Stimulated activated CD8-positive, alpha-beta memory T cell treated with anti-CD3 and anti-CD28 coated beads, Interleukin-15, amount 100 ng/mL, for 4 hours (primary cell): ENCODE measurements around the gene TEDC2.

ENCODE experiments used
- DNase-seq, 2 donors: peaks; one replicate each; pipeline ENCODE4 v3.0.0-alpha.2; 2020; ENCODE audit warnings: low read depth in 2 of 2

Gene TEDC2

DNA sequence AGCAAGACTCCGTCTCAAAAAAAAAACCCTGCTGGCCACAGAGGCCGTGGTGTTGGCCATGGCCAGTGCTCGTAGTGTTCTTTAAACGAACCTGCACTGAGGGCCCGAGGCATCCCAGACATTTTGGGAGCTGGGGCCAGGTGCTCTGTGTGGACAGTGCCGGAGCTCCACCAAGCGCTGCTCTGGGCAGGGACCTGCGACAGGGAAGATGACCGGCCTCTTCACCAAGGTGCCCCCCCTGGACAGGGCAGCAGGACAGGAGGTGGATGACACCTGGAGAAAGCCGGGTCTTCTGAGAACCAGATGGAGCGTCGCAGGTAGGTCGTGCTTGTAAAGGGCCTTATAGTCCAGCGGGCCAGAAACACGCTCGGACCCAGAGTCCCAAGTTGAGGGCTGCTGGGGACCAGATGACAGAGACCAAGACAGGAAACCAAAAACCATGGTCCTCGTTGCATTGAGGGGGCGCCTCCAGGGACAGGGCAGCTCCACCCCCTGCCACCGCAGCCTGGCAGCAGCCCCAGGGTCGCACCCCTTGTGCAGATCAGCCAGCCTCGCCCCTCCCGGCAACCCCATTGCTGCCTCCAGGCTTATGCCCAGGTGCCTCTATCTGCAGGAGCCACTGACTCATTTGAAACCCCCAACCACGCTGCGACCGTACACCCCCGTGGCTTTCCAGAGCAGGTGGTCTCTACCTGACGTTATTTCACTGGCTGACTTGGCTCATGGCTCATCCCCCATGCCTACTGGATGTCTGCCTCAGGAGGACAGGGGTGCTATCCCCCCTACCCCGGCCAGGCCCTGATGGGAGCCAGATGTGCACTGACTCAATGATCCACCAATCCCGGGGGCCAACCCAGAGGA is 7.0 kb downstream of the TEDC2 start:
- DNase-seq, result no peak

GRCh38 chr16:2467528-2468232 is 7.8 kb downstream of the TEDC2 start:
- DNase-seq, result no peak

- no peak for DNase-seq
Measured at GRCh38 chr16:2468233-2468724, 8.4 kb downstream of the TEDC2 start.

GRCh38 chr16:2468725-2469398 is 9.0 kb downstream of the TEDC2 start:
- no peak for DNase-seq

GRCh38 chr16:2469399-2470233 is 9.7 kb downstream of the TEDC2 start:
- no peak for DNase-seq

DNA sequence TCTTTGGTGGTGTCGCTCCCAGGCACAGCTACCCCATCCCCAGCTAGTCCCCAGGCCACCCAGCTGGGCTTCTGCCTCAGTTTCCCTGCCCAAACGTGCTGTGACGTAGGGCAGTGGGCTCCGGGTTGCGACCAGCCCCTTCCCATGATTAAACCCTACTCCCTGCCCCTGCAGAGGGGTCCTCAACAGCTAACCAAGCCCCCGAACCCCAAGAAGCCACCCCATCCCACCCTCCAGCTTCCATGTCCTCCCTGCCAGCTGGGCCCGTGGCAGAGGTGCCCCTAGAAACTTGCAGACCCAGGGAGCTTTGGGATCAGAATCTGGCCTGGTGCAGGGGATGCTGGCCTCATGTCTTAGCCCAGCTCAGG is 10.3 kb downstream of the TEDC2 start:
- DNase-seq, result no peak

DNA sequence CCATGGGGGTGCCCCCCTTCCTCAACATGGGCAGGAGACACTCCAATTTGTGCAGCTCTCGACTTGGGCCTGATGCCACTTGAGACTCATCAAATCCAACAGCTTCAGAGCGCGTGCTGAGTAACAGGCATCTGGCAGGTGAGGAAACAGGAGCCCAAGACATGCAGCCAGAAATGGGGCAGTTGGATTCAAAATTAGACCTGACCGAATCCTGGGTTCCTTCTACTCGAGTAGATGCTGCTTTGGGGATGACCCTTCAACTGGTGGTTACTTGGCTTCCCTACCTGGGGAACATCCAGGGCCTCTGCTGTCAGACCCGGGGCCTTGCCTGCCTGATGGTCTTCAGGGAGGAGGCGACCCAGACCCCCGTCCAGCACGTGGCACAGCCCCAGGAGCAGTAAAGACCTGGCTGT is 10.7 kb downstream of the TEDC2 start:
- no peak for DNase-seq

GRCh38 chr16:2471016-2471652 is 11.2 kb downstream of the TEDC2 start, which contains the start of gene NTN3:
Gene NTN3, plus strand, starts transcription at chr16:2471297. Its CDS starts 405 bp downstream, at chr16:2471702.
- DNase-seq, result no peak

DNA sequence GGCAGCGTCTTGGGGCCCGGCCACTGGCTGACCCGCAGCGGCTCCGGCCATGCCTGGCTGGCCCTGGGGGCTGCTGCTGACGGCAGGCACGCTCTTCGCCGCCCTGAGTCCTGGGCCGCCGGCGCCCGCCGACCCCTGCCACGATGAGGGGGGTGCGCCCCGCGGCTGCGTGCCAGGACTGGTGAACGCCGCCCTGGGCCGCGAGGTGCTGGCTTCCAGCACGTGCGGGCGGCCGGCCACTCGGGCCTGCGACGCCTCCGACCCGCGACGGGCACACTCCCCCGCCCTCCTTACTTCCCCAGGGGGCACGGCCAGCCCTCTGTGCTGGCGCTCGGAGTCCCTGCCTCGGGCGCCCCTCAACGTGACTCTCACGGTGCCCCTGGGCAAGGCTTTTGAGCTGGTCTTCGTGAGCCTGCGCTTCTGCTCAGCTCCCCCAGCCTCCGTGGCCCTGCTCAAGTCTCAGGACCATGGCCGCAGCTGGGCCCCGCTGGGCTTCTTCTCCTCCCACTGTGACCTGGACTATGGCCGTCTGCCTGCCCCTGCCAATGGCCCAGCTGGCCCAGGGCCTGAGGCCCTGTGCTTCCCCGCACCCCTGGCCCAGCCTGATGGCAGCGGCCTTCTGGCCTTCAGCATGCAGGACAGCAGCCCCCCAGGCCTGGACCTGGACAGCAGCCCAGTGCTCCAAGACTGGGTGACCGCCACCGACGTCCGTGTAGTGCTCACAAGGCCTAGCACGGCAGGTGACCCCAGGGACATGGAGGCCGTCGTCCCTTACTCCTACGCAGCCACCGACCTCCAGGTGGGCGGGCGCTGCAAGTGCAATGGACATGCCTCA is 12.0 kb downstream of the TEDC2 start:
- DNase-seq, result no peak

DNA sequence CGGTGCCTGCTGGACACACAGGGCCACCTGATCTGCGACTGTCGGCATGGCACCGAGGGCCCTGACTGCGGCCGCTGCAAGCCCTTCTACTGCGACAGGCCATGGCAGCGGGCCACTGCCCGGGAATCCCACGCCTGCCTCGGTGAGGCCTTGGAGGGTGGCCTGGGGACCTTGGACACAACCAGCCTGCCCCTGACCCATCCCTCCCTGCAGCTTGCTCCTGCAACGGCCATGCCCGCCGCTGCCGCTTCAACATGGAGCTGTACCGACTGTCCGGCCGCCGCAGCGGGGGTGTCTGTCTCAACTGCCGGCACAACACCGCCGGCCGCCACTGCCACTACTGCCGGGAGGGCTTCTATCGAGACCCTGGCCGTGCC is 12.6 kb downstream of the TEDC2 start:
- no peak for DNase-seq

- DNase-seq, result no peak
Measured at GRCh38 chr16:2472885-2473445, 13.1 kb downstream of the TEDC2 start.

DNA sequence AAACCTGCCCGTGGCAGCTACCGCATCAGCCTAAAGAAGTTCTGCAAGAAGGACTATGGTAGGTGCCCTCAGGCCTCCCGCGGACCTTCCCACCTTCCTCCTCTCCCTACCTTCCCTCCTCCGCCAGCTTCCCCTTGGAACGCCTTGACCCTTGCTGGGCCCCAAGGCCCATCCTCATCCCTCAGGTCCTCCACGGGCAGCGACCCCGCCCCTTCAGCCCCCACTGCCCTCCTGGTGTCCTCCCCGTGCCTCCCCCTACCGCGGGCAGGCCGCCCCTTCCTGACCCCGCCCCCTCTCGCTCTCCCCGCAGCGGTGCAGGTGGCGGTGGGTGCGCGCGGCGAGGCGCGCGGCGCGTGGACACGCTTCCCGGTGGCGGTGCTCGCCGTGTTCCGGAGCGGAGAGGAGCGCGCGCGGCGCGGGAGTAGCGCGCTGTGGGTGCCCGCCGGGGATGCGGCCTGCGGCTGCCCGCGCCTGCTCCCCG is 13.6 kb downstream of the TEDC2 start:
- DNase-seq, result no peak

DNA sequence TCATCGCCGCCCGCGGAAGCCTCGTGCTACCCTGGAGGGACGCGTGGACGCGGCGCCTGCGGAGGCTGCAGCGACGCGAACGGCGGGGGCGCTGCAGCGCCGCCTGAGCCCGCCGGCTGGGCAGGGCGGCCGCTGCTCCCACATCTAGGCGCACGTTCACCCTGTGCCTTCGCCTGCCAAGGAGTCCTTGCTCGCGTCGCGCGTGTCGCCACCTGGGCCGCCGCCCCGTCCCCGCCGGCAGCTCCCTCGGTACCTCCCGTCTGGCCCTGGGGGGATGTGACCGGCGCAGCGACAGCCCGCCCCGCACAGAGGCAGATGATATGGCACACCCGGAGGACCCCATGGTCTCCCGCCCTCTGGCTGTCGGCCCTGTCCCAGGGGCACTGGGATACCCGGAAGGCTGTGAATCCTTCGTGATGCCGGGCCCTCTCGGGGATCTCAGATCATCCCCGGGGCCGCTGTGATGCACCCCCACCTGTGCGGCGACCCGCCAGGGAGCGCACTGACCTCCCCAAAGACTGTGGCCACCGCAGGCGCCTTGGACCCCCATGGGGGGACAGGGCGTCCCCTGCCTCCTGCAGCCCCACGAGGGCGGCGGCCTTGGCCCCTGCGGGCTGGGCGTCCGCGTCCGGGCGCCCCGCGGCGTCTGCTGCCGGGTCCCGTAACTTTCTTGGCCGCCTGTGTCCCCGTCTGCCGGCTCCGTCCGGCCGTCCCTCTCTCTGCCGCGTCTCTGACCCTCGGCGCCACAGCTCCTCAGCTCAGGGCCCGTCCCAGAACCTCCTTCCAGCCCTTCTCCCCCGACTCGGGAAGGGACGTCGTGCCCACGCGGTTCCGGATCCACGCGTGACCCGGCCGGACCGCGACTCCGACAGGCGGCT is 14.3 kb downstream of the TEDC2 start:
- peak in 1 of 2 donors; percentile 44 for DNase-seq

DNA sequence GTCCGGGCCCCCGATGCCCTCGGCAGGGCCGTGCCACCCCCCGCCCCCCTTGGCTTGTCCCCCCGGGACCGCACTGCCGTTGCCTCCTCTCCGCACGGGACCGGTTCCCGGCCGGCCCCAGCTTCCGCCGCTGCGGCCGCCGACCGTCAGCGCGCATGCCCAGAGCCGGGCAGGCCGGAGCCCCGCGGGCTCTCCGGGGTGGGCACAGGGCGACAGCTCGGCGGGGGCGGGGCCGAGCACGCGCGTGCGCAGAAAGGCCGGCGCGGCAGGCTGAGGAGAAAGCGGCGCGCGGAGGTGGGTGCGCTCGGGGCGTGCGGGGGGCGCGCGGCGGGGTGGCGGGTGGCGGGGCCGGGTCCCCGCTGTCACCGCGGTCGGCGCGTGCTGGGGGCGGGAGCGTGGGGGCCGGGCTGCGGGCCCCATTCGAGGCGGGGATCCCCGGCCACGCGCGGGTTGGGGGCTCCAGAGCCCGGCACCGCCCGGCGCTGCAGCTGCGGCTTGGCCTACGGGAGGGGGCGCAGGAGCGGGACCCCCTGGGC is 15.0 kb downstream of the TEDC2 start, which contains the start of gene TBC1D24:
Gene TBC1D24, plus strand, starts transcription at position 251 of the 536 bp plus-strand sequence. CDS start 21,022 bp downstream, outside the sequence.
- DNase-seq, result peak; percentile 61 to 73

DNA sequence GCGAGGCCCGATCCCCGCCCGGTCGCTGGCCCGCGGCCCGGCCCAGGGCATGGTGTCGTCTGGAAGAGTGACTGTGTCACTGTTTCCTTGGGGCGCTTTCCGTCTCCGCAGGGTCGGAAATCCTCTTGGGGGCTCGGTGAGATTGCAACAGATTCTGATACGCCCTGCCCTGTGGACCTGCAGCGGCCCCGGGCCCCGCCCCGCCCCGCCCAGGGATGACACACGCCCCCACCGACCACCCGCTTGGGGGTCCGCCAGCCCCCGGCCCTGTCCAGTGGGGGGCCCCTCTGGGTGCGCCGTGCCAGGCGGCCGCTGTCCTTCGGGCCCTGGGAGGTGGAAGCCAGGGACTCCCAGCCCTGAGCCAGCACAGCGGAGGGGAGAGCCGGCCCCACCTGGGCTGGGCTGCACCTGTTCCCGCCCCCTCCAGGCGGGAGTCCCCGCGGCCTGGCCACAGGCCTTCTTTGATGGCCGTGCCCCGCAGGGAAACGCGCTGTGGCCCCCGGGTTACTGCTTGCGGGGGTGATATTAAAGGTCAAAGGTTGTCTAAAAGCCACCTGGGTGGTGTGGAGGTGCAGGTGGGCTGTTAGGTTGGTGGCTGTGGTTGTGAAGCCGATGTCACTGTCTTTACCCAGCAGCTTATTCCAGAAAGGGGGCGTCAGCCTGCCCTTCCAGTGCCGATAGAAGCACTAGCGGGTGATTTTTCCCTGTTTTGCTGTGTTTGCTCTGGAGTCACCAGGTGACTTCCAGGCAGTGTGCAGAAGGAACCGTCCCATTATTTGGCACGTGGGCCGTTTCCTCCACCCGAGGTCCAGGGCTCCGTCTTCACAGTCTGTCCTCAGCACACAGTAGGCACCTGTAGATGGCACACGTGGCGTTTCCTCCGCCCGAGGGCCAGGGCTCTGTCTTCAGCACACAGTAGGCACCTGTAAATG is 15.8 kb downstream of the TEDC2 start:
- peak in 1 of 2 donors; percentile 36 for DNase-seq

DNA sequence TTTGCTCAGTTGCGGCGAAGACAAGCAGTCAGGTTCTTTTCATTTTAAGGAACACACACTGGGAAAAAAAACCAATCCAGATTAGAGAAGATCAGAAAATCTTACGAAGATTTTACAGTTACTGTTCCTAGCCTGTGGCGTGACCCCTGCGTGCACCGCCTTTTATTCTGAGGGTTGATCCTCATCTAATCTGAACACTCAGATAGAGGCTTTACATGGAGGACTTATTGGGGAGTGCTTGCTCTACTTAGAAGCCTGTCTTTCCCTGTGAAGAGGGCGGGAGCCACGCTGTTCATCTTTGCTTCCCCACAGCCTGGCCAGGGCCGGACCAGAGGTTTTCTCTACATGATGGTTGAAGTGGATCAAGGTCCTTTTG is 16.4 kb downstream of the TEDC2 start:
- DNase-seq, result no peak

DNA sequence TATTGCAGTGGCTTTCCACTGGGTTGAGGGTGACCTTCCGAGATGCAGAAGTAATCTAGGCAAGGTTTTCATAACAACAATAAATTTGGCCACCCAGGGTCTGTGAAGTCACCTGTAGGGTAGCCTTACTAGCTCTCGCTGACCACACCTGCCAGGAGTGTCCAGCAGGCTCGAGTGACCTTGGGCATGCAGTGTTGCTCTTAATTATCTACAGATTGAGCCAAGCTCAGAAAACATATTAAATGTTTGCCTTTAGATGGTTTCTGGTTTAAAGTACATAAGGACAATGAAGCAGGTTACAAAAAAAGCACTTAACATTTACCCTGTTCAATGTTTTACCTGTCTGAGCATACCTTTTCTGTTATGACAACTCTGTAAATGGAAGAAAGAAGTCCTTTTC is 16.8 kb downstream of the TEDC2 start:
- no peak for DNase-seq
